Cardiac fibroblast (primary cell): ENCODE results near the gene B4GALT5.
"Not testable (repeated sequence)": the region's sequence is repeated elsewhere in the genome, so short reads cannot be mapped to it uniquely, and the experiment has no call there.

Experiments
- DNase-seq, 2 donors: peaks; one replicate each; pipeline versions ENCODE4 v3.0.0 to v3.0.0-alpha.2; 2010; ENCODE audit warnings: low read depth in 2 of 2
- H3K4me3 ChIP-seq, 2 donors: replicated peaks in 1 of 2; 1 replicate in 1 of 2; 2 replicates in 1 of 2; pipeline ENCODE4 v1.5.1; 2011; ENCODE audit warnings: low read depth in 2 of 2, low read length in 2 of 2, mild to moderate bottlenecking in 2 of 2, moderate library complexity in 1 of 2
- CTCF ChIP-seq: IDR thresholded peaks from one replicate; pipeline ENCODE4 v1.5.1; 2011; ENCODE audit warnings: low read depth, mild to moderate bottlenecking, low read length, inconsistent platforms

The B4GALT5 gene

DNA sequence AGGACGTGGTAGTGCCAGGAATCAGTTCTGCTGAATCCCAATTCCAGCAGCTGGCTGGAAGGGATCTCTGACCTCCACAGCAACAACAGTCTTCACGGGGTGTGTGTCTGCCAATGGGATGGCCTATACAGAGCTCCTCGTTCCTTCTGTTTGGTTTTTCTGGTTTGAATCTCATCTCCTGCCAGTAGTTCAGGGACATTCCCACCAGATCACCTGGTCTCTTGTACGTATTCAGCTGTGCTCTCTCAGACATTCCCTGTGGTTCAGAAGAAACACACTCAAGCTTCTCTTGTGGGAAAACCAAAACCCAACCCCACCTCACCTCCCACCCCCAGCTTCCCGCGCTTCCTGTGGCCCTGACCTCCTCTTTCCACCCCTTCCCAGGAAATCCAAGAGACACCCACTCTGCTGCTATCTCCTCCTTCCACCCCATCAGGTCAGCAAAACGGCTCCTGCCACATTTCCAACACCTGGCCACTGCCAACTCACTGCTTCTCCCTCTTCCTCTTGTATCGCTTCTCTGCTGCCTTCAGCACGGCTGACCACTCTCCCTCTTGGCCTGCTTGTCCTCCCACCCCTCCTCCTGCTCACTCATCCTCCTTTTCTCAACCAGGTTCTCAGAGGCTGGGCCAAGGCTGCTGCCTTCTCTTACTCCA is 82.5 kb downstream of the B4GALT5 start:
- DNase-seq, result no peak

GRCh38 chr20:49630396-49630951 is 83.2 kb downstream of the B4GALT5 start:
- H3K4me3 ChIP-seq, result no peak overlapping the region
- no peak for DNase-seq
- TF ChIP-seq CTCF, result no peak

More for the DNA sequence above, 82.5 kb downstream of the B4GALT5 start:
- TF ChIP-seq CTCF, result no peak
- H3K4me3 ChIP-seq, result no peak overlapping the region

GRCh38 chr20:49629606-49630005 is 84.1 kb downstream of the B4GALT5 start:
- no peak for TF ChIP-seq CTCF
- no peak for DNase-seq
- H3K4me3 ChIP-seq, result no peak overlapping the region

- not testable (repeated sequence) for H3K4me3 ChIP-seq
- DNase-seq, result peak in 1 of 2 donors; percentile 70
These were observed 85.4 kb downstream of the B4GALT5 start for GRCh38 chr20:49628280-49628679.

DNA sequence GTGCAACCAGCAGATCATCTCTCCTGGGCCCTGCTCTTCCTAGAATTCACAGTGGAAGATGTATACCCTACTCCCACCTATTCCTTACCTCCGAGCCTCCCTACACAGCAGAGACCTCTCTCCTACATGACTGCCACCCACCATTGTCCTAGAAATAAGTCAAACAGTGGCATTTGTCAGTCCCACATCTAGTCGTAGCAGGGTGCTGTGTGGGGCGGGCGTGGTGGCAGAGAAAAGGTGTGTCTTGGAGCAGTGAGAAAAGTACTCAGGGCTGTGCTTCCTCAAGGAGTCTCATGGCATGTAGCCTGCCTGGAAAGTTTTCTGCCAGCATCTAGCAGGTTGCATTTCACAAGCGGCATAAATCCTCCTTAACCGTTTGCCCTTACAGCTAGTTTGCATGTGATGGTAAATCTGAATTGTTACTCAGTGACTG is 86.3 kb downstream of the B4GALT5 start:
- TF ChIP-seq CTCF, result no peak

GRCh38 chr20:49624988-49625387 is 88.7 kb downstream of the B4GALT5 start:
- DNase-seq, result not testable (repeated sequence)

More for the DNA sequence above, 86.3 kb downstream of the B4GALT5 start:
- H3K4me3 ChIP-seq, result no peak overlapping the region
- no peak for DNase-seq

DNA sequence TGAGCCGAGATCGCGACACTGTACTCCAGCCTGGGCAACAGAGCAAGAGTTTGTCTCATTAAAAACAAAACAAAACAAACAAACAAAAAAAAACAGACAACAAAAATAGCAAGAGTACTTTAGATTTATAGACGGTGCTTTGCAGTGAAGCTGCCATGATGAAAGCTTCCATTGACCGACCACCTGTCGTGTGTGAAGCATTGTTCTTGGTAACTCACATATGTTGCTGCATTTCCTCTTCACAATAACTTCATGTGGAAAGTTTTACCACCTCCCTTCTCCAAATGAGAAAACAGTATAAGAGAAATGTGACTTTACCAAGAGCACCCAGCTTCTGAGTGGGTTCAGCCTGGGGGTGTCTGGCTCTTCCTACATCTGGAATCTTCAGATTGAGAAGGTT is 89.4 kb downstream of the B4GALT5 start:
- TF ChIP-seq CTCF, result no peak

More at GRCh38 chr20:49624988-49625387, 88.7 kb downstream of the B4GALT5 start:
- H3K4me3 ChIP-seq, result not testable (repeated sequence)

DNA sequence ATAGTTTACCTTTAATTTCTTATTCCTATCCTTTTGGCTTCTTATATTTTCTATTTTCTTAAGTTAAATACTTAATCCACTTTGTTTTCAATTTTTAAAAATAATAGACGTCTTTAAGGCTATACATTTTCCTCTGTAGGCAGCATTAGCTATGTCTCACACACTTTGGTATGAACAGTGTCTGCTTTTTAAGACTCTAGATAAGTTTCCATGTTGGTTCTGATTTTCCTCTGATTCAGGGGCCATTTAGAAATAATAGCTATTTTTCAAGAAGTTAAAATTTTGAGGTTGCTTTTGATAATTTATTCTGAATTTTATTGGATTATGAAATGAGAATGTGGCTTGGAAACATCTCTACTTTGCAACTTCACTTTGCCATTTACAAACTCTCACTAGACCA is 91.4 kb downstream of the B4GALT5 start:
- no peak for TF ChIP-seq CTCF
- no peak overlapping the region for H3K4me3 ChIP-seq
- DNase-seq, result no peak

More for the DNA sequence above, 89.4 kb downstream of the B4GALT5 start:
- no peak for DNase-seq
- H3K4me3 ChIP-seq, result no peak overlapping the region
